T-helper 9 cell (primary cell): Measurements from ENCODE around the gene RBP4.
"Not testable (repeated sequence)": the region's sequence is repeated elsewhere in the genome, so short reads cannot be mapped to it uniquely, and the experiment has no call there.

ENCODE experiments used
- DNase-seq: peaks from one replicate; pipeline ENCODE4 v3.0.0-alpha.2; 2020

The RBP4 gene

DNA sequence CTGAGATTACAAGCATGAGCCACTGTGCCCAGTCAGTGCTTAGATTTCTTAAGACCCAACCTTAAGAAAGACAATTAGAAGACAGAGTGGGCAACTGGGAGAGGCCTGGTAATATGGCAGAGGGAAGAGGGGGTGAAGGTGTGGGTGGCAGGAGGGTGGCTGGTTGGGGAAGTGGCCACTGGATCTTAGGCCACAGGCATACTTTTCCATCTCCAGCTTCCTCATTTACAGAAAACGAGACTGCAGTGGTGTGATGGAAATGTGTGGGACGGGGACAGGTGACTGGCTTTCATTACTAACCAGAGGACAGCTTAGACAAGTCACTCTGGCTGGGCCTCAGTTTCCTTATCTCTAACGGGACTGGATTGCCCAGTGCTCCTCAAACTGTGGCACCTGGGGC, 35.6 kb downstream of the RBP4 start:
- DNase-seq, result no peak

GRCh38 chr10:93560541-93560940, 40.5 kb downstream of the RBP4 start:
- DNase-seq, result no peak

GRCh38 chr10:93559490-93559889, 41.5 kb downstream of the RBP4 start:
- no peak for DNase-seq

DNA sequence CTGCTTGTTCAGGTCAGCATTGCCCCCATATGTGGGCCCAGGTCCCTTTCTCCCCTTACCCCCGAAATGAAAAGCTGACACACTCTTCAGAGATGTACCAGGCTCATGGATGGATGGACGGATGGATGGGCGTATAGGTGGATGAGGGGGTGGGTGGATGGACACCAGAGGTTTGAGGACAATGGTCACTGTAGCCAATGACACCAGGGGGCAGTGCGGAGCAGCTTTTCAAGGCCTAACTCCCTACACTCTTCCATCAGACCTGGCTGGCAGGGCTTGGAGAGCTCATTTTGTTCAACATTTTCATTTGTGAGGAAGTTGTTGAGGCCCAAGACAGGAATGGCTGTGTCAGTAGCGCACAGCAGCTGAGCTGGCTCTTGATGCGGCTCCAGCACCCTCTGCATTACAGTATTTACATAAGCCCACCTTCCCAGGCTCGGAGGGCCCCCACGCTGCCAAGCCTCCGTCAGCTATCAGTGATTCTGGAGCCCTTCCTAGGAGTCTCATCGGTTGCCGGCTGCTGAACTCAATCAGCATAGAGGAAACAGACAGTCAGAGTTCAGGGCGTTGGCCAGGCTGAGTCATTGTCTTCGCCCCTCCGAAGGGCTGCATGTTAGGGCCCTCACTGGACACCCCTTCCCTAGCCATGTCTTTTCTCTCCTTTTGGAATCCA, 46.1 kb downstream of the RBP4 start:
- DNase-seq, result peak; percentile 16

- no peak for DNase-seq
Measured at GRCh38 chr10:93554316-93554663, 46.7 kb downstream of the RBP4 start.

DNA sequence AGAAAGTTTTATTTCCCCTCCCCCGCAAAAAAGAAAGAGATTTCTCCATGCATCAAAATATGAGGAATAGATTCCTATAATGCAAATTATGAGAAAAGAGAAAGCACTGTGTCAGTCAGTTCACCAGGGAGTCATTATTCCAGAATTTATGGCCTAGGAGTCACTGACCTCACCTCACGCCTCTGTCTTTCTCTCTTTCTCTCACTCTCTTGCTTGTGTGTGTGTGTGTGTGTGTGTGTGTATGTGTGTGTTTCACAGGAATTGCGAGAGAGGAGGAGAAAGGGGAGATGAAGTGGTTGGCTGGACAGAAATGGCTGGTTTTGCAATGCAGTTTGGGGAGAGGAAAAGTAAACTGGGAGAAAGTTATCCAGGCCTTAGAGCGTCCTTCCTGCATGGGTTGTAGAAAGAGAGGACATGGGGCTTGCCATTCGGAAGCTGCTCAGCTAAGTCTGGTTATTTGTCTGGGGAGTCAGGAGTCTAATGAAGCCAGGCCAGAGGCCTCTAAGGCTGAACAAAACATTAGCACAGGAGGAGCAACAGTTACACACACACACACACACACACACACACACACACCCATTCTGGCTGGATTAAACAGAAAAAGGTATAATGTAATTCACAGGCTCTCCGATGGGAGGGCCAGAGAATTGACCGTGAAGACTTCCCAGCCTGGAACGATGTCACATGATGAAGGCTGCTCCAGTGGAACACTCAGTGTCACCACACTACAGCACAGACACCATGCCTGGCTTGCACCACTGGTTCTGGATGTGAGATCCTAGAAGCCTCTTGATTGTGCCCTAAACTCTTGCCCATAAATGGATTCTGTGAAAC, 47.3 kb downstream of the RBP4 start:
- no peak for DNase-seq

- DNase-seq, result no peak
Measured at GRCh38 chr10:93552780-93553179, 48.3 kb downstream of the RBP4 start.

GRCh38 chr10:93550606-93551005, 50.4 kb downstream of the RBP4 start:
- no peak for DNase-seq

GRCh38 chr10:93548376-93549071, 52.5 kb downstream of the RBP4 start:
- DNase-seq, result no peak

GRCh38 chr10:93547522-93547921, 53.5 kb downstream of the RBP4 start:
- no peak for DNase-seq

DNA sequence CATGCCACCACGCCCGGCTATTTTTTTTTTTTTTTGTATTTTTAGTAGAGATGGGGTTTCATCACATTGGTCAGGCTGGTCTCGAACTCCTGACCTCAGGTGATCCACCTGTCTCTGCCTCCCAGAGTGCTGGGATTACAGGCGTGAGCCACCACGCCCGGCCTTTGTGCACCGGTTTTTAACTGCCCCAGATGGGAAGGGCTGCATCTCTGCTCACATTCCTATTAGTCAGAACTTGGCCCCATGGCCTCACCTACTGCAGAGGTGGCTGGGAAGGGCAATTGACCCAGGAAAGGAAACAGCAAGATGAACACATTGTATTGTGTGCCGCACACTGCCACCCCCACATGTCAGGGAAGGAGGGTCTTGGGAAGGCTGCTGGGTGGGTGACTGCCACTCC, 54.0 kb downstream of the RBP4 start:
- not testable (repeated sequence) for DNase-seq

GRCh38 chr10:93542358-93542791, 58.7 kb downstream of the RBP4 start:
- no peak for DNase-seq
